HepG2 (cell line): ENCODE data around the gene SPAG9. TPM values are rescaled to one million over a fixed set of nuclear protein-coding genes. Genes with fewer than 3 reads are reported as not detected.

ENCODE experiments used
- JDP2 ChIP-seq: sonication (generic); formaldehyde crosslinking; IDR thresholded peaks from 2 replicates; pipeline ENCODE4 v1.8.1; 2022; ENCODE audit warnings: missing genetic modification reagents, borderline replicate concordance
- KAT2B ChIP-seq: fragments of 150-350 bp; IDR thresholded peaks from 2 replicates; pipeline ENCODE4 v1.6.1; 2014; ENCODE audit warnings: low read depth, low read length, borderline replicate concordance
- NPAS2 ChIP-seq: sonication (generic); formaldehyde crosslinking; IDR thresholded peaks from 2 replicates; pipeline ENCODE4 v1.8.0; 2022; ENCODE audit warnings: mild to moderate bottlenecking, missing genetic modification reagents, borderline replicate concordance
- PBX3 ChIP-seq: sonication (generic); formaldehyde crosslinking; IDR thresholded peaks from 2 replicates; pipeline ENCODE4 v1.8.1; 2023; ENCODE audit warnings: missing genetic modification reagents, inconsistent platforms, borderline replicate concordance
- TBL1XR1 ChIP-seq: fragments of 150-350 bp; IDR thresholded peaks from 2 replicates; pipeline ENCODE4 v1.6.1; 2014; ENCODE audit warnings: borderline replicate concordance, low read length; ENCODE audit not compliant: partially characterized antibody
- TOE1 ChIP-seq: sonication (generic); formaldehyde crosslinking; IDR thresholded peaks from 2 replicates; pipeline ENCODE4 v1.4.0; 2020; ENCODE audit warnings: mild to moderate bottlenecking, missing genetic modification reagents
- TP53 ChIP-seq: sonication (generic); formaldehyde crosslinking; conservative IDR thresholded peaks from 2 replicates; pipeline ENCODE4 v1.4.0; 2020; ENCODE audit warnings: missing genetic modification reagents
- ZNF274 ChIP-seq: sonication (generic); formaldehyde crosslinking; IDR thresholded peaks from 2 replicates; pipeline ENCODE4 v1.5.1; 2020; ENCODE audit warnings: mild to moderate bottlenecking, missing genetic modification reagents
- ZNF33B ChIP-seq: sonication (generic); formaldehyde crosslinking; IDR thresholded peaks from 2 replicates; pipeline ENCODE4 v1.5.1; 2020; ENCODE audit warnings: mild to moderate bottlenecking, missing genetic modification reagents
- ZNF563 ChIP-seq: sonication (generic); formaldehyde crosslinking; IDR thresholded peaks from 2 replicates; pipeline ENCODE4 v1.8.0; 2022; ENCODE audit warnings: mild to moderate bottlenecking, moderate library complexity, missing genetic modification reagents
- ZNF614 ChIP-seq: IDR thresholded peaks from 2 replicates; pipeline ENCODE4 v1.6.1; 2018; ENCODE audit warnings: missing biosample characterization, missing genetic modification reagents, inconsistent platforms, borderline replicate concordance
- ZNF75D ChIP-seq: sonication (generic); formaldehyde crosslinking; IDR thresholded peaks from 2 replicates; pipeline ENCODE4 v1.8.1; 2023; ENCODE audit warnings: missing genetic modification reagents, mild to moderate bottlenecking, borderline replicate concordance
- ZNF839 ChIP-seq: sonication (generic); formaldehyde crosslinking; IDR thresholded peaks from 2 replicates; pipeline ENCODE4 v1.4.0; 2020; ENCODE audit warnings: missing genetic modification reagents, mild to moderate bottlenecking, borderline replicate concordance
- polyA plus RNA-seq, 8 experiments: library from polyadenylated mRNA; depleted of rRNA in 3 of 8; stranded (reverse) in 7 of 8; unstranded in 1 of 8; fragments of >200 nt; fragmentation: Illumina TruSeq in 4 of 8; extraction: Trizol in 4 of 8; gene quantifications; 2 replicates each; pipeline versions ENCODE4 v1.2.1 to v1.2.3, GENCODE V29; 2011 to 2016; ENCODE audit warnings: low read depth in 4 of 8, missing spikeins in 1 of 8, mixed read lengths in 1 of 8; ENCODE audit not compliant: insufficient read depth in 1 of 8
- total RNA-seq, 5 experiments: library from RNA; depleted of rRNA; stranded (reverse); fragments of >200 nt; fragmentation: Illumina TruSeq; extraction: Trizol; gene quantifications; 2 replicates each; pipeline ENCODE4 v1.2.3, GENCODE V29; 2016; ENCODE audit warnings: low read depth in 1 of 5
- TF ChIP-seq, protein P1 (sequence below): IDR thresholded peaks from 2 replicates; pipeline ENCODE4 v1.6.1; 2012; ENCODE audit warnings: low read length, improper control_type of control experiment
- TF ChIP-seq, protein P2 (sequence below): fragments of 450-650 bp; IDR thresholded peaks from 2 replicates; pipeline ENCODE4 v1.6.1; 2017; ENCODE audit warnings: mild to moderate bottlenecking
- TF ChIP-seq, protein P3 (sequence below), 2 experiments: sonication (generic) in 1 of 2; formaldehyde crosslinking in 1 of 2; IDR thresholded peaks; 2 replicates each; pipeline versions ENCODE4 v1.4.0 to v1.6.1; 2016 to 2020; ENCODE audit warnings: borderline replicate concordance in 1 of 2, low read depth in 1 of 2, mild to moderate bottlenecking in 1 of 2, missing genetic modification reagents in 1 of 2

SPAG9 gene
- total and polyA plus RNA-seq, 2 of the 13 experiments (the other 11 are each of a cell fraction or from before 2014, with no cell fraction given), result 43.2 to 78.6 TPM

DNA sequence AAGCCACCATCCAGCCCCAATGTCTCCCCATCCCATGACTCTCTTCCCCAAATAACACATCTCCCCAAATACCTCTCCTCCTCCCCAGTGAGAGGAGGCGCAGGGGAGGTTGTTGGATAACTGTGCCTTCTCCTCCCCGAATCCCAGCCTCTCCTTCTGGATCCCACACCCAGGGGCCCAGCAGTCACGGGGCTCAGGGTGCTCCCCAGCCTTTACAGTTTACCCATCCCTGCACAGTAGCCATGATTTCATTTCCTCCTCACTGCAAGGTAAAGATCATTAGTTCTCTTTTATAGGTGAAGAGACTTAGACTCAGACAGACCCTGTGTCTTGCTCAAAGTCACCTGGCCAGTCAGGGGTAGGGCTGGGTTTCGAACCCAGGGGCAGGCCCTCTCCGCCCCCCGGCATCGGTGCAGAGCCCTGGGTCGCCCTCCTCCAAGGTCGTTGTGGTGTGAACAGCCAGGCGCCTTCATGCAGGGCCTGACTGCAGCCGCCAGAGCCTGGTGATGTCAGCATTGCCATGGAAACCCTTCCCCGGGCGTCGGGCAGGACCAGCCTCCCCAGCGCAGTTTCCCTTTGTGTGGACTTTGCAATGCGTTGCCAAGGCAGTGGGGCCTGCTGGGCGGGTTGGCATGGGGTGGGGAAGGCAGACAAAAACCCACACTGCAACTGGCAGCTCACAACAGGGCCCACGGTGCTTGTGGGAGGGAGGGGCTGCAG lies 201.2 kb downstream of the SPAG9 start (continued):
- no peak for TF ChIP-seq PBX3 (CRISPR knock-in tag)
- TF ChIP-seq ZNF75D (CRISPR knock-in tag), result no peak
- TF ChIP-seq, protein P1, sequence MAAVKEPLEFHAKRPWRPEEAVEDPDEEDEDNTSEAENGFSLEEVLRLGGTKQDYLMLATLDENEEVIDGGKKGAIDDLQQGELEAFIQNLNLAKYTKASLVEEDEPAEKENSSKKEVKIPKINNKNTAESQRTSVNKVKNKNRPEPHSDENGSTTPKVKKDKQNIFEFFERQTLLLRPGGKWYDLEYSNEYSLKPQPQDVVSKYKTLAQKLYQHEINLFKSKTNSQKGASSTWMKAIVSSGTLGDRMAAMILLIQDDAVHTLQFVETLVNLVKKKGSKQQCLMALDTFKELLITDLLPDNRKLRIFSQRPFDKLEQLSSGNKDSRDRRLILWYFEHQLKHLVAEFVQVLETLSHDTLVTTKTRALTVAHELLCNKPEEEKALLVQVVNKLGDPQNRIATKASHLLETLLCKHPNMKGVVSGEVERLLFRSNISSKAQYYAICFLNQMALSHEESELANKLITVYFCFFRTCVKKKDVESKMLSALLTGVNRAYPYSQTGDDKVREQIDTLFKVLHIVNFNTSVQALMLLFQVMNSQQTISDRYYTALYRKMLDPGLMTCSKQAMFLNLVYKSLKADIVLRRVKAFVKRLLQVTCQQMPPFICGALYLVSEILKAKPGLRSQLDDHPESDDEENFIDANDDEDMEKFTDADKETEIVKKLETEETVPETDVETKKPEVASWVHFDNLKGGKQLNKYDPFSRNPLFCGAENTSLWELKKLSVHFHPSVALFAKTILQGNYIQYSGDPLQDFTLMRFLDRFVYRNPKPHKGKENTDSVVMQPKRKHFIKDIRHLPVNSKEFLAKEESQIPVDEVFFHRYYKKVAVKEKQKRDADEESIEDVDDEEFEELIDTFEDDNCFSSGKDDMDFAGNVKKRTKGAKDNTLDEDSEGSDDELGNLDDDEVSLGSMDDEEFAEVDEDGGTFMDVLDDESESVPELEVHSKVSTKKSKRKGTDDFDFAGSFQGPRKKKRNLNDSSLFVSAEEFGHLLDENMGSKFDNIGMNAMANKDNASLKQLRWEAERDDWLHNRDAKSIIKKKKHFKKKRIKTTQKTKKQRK, result no peak
- TF ChIP-seq ZNF33B (CRISPR knock-in tag), result no peak
- no peak for TF ChIP-seq ZNF614 (CRISPR knock-in tag)
- TF ChIP-seq TBL1XR1, result no peak
- no peak for TF ChIP-seq TP53 (CRISPR knock-in tag)
- 0 out of 2 replicates have a peak, but pooled peaks have one; percentile 75 for TF ChIP-seq ZNF274 (CRISPR knock-in tag)
- no peak; the same call in 1 of the 2 replicates for TF ChIP-seq ZNF839
- TF ChIP-seq JDP2 (CRISPR knock-in tag), result no peak
- no peak for TF ChIP-seq NPAS2 (CRISPR knock-in tag)
- TF ChIP-seq, protein P2, sequence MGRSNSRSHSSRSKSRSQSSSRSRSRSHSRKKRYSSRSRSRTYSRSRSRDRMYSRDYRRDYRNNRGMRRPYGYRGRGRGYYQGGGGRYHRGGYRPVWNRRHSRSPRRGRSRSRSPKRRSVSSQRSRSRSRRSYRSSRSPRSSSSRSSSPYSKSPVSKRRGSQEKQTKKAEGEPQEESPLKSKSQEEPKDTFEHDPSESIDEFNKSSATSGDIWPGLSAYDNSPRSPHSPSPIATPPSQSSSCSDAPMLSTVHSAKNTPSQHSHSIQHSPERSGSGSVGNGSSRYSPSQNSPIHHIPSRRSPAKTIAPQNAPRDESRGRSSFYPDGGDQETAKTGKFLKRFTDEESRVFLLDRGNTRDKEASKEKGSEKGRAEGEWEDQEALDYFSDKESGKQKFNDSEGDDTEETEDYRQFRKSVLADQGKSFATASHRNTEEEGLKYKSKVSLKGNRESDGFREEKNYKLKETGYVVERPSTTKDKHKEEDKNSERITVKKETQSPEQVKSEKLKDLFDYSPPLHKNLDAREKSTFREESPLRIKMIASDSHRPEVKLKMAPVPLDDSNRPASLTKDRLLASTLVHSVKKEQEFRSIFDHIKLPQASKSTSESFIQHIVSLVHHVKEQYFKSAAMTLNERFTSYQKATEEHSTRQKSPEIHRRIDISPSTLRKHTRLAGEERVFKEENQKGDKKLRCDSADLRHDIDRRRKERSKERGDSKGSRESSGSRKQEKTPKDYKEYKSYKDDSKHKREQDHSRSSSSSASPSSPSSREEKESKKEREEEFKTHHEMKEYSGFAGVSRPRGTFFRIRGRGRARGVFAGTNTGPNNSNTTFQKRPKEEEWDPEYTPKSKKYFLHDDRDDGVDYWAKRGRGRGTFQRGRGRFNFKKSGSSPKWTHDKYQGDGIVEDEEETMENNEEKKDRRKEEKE, result no peak
- no peak for TF ChIP-seq ZNF563
- TF ChIP-seq, protein P3, sequence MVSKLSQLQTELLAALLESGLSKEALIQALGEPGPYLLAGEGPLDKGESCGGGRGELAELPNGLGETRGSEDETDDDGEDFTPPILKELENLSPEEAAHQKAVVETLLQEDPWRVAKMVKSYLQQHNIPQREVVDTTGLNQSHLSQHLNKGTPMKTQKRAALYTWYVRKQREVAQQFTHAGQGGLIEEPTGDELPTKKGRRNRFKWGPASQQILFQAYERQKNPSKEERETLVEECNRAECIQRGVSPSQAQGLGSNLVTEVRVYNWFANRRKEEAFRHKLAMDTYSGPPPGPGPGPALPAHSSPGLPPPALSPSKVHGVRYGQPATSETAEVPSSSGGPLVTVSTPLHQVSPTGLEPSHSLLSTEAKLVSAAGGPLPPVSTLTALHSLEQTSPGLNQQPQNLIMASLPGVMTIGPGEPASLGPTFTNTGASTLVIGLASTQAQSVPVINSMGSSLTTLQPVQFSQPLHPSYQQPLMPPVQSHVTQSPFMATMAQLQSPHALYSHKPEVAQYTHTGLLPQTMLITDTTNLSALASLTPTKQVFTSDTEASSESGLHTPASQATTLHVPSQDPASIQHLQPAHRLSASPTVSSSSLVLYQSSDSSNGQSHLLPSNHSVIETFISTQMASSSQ (IDR thresholded peaks at IDR 0.05; ENCODE audit: low read depth), result no peak
- TF ChIP-seq, protein P3 (CRISPR knock-in tag; IDR thresholded peaks at IDR 0.05; ENCODE audit: borderline replicate concordance), result no peak
- no peak for TF ChIP-seq KAT2B
- no peak for TF ChIP-seq TOE1 (CRISPR knock-in tag)
